Measurements from ENCODE around the gene MYO3B.

MYO3B gene

DNA sequence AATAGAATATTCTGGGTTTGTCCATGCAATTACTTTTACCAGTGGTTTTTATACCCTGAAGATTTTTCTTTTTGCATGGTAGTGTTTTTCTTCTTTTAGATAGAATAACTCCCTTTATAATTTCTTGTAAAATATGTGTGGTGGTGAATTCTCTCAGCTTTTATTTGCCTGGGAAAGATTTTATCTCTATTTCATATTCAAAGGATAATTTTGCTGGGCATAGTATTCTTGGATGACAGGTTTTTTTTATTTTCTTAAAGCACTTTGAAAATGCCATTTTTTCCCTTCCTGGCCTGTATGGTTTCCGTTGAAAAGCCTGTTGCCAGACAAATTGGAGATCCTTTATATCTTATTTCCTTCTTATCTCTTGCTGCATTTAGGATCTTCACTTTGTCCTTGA lies 113.5 kb downstream of the MYO3B start:
- Histone ChIP-seq H3F3A (ENCODE audit: insufficient read depth) (no peaks in the 10 kb centered on the region), H3K4me2 (ENCODE audit: low read depth, low read length, poor library complexity, severe bottlenecking) (no peak overlapping the region), H3K27me3 (ENCODE audit: low read length) (no peaks in the 10 kb centered on the region), H3K9me3 (ENCODE audit: insufficient read depth, low read length) (no peaks in the 10 kb centered on the region), H3K36me3 (ENCODE audit: low read length) (no peaks in the 10 kb centered on the region), H3K27ac (ENCODE audit: low read depth, low read length) (no peak overlapping the region), H3K4me3 (ENCODE audit: insufficient read depth, low read length, poor library complexity, severe bottlenecking) (no peak overlapping the region), H3K79me2 (ENCODE audit: insufficient read depth, low read length) (no peaks in the 10 kb centered on the region), H4K20me1 (ENCODE audit: low read depth, low read length) (no peaks in the 10 kb centered on the region), H3K9ac (ENCODE audit: low read length) (no peak overlapping the region), H3K9me2 (replicated peaks; ENCODE audit: insufficient read depth, low read length) (no peaks in the 10 kb centered on the region), H2AFZ (ENCODE audit: low read depth, low read length, severe bottlenecking) (no peak overlapping the region)
- TF ChIP-seq, protein P1, sequence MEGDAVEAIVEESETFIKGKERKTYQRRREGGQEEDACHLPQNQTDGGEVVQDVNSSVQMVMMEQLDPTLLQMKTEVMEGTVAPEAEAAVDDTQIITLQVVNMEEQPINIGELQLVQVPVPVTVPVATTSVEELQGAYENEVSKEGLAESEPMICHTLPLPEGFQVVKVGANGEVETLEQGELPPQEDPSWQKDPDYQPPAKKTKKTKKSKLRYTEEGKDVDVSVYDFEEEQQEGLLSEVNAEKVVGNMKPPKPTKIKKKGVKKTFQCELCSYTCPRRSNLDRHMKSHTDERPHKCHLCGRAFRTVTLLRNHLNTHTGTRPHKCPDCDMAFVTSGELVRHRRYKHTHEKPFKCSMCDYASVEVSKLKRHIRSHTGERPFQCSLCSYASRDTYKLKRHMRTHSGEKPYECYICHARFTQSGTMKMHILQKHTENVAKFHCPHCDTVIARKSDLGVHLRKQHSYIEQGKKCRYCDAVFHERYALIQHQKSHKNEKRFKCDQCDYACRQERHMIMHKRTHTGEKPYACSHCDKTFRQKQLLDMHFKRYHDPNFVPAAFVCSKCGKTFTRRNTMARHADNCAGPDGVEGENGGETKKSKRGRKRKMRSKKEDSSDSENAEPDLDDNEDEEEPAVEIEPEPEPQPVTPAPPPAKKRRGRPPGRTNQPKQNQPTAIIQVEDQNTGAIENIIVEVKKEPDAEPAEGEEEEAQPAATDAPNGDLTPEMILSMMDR (IDR thresholded peaks at IDR 0.05; ENCODE audit: insufficient read depth, low read length, poor library complexity, severe bottlenecking) = no peak
- TF ChIP-seq EZH2phosphoT487 (conservative IDR thresholded peaks at IDR 0.05; ENCODE audit: low read length) = no peak

DNA sequence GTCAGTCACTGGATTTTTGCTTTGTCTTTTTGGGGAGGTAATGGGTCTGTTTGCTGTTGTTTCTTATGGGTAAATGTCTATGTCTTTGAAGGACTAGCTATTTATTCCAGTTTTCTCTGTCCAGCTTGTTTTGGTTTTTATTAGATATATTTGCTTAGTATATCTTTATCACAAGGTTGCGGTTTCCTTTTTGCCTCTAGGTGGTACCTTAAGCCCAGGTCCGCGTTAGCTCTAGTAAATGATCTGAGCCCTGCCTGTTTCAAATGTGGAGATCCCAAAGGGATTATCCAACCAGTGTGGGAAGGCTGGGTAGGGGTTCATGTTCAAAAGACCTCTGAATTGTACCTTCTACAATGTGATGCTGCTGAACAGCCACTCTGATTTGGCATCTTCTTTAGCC lies 114.5 kb downstream of the MYO3B start:
- TF ChIP-seq, protein P1 (IDR thresholded peaks at IDR 0.05; ENCODE audit: insufficient read depth, low read length, poor library complexity, severe bottlenecking) = no peak
- TF ChIP-seq EZH2phosphoT487 (conservative IDR thresholded peaks at IDR 0.05; ENCODE audit: low read length) = no peak
- Histone ChIP-seq H3K9me3 (ENCODE audit: insufficient read depth, low read length) (no peaks in the 10 kb centered on the region), H2AFZ (ENCODE audit: low read depth, low read length, severe bottlenecking) (no peak overlapping the region)

DNA sequence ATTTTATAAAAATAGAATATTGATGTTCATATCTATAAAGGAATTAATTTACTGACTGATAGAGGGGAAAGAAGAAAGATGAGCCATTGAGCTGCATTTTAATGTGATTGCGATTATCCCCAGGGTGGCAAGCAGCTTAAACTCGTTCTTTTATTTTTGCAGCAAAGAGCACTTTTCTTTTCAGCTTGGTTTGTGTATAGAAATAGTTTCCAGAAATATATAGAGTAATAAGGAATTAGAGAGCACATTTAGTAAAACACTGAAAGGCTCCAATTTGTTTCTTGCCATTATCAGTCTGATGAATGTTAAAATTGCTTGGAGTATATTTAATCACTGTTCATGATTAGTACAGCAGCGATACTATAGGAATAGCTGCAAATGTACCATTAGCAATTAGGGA lies 119.5 kb downstream of the MYO3B start:
- H3K36me3 ChIP-seq (ENCODE audit: low read length) = no peaks in the 10 kb centered on the region
- no peak overlapping the region for H3K9ac ChIP-seq (ENCODE audit: low read length)
- no peak overlapping the region for H3K4me2 ChIP-seq (ENCODE audit: low read depth, low read length, poor library complexity, severe bottlenecking)
- H3K9me2 ChIP-seq (replicated peaks; ENCODE audit: insufficient read depth, low read length) = no peaks in the 10 kb centered on the region
- H3K4me3 ChIP-seq (ENCODE audit: insufficient read depth, low read length, poor library complexity, severe bottlenecking) = no peak overlapping the region
- no peaks in the 10 kb centered on the region for H3K27me3 ChIP-seq (ENCODE audit: low read length)
- no peak for TF ChIP-seq EZH2phosphoT487 (conservative IDR thresholded peaks at IDR 0.05; ENCODE audit: low read length)
- TF ChIP-seq, protein P1 (IDR thresholded peaks at IDR 0.05; ENCODE audit: insufficient read depth, low read length, poor library complexity, severe bottlenecking) = no peak
- no peaks in the 10 kb centered on the region for H4K20me1 ChIP-seq (ENCODE audit: low read depth, low read length)
- H3K79me2 ChIP-seq (ENCODE audit: insufficient read depth, low read length) = no peaks in the 10 kb centered on the region
- no peaks in the 10 kb centered on the region for H3K9me3 ChIP-seq (ENCODE audit: insufficient read depth, low read length)
- no peak overlapping the region for H3K27ac ChIP-seq (ENCODE audit: low read depth, low read length)
- no peaks in the 10 kb centered on the region for H3F3A ChIP-seq (ENCODE audit: insufficient read depth)
- H2AFZ ChIP-seq (ENCODE audit: low read depth, low read length, severe bottlenecking) = no peak overlapping the region

More for the DNA sequence above, 114.5 kb downstream of the MYO3B start:
- Histone ChIP-seq H3K9me2 (replicated peaks; ENCODE audit: insufficient read depth, low read length) (no peaks in the 10 kb centered on the region), H3K27me3 (ENCODE audit: low read length) (no peaks in the 10 kb centered on the region), H3K4me3 (ENCODE audit: insufficient read depth, low read length, poor library complexity, severe bottlenecking) (no peak overlapping the region), H3K27ac (ENCODE audit: low read depth, low read length) (no peak overlapping the region), H3F3A (ENCODE audit: insufficient read depth) (no peaks in the 10 kb centered on the region), H3K36me3 (ENCODE audit: low read length) (no peaks in the 10 kb centered on the region), H3K9ac (ENCODE audit: low read length) (no peak overlapping the region), H3K4me2 (ENCODE audit: low read depth, low read length, poor library complexity, severe bottlenecking) (no peak overlapping the region), H3K79me2 (ENCODE audit: insufficient read depth, low read length) (no peaks in the 10 kb centered on the region), H4K20me1 (ENCODE audit: low read depth, low read length) (no peaks in the 10 kb centered on the region)

Measured in SU-DHL-6 (cell line).